Activated gamma-delta T cell (primary cell): ENCODE data around the gene ZNF320.
"Not testable (repeated sequence)": the region's sequence is repeated elsewhere in the genome, so short reads cannot be mapped to it uniquely, and the experiment has no call there.

Experiments used
- DNase-seq: peaks from one replicate; lab custom pipeline; 2025; lab: John Stamatoyannopoulos, UW
- total RNA-seq, 2 donors: gene quantifications; one replicate each; lab custom pipeline; 2026; lab: John Stamatoyannopoulos, UW

ZNF320 gene
- total RNA-seq = 45.8 to 63.8 reads per million in 2 donors

DNA sequence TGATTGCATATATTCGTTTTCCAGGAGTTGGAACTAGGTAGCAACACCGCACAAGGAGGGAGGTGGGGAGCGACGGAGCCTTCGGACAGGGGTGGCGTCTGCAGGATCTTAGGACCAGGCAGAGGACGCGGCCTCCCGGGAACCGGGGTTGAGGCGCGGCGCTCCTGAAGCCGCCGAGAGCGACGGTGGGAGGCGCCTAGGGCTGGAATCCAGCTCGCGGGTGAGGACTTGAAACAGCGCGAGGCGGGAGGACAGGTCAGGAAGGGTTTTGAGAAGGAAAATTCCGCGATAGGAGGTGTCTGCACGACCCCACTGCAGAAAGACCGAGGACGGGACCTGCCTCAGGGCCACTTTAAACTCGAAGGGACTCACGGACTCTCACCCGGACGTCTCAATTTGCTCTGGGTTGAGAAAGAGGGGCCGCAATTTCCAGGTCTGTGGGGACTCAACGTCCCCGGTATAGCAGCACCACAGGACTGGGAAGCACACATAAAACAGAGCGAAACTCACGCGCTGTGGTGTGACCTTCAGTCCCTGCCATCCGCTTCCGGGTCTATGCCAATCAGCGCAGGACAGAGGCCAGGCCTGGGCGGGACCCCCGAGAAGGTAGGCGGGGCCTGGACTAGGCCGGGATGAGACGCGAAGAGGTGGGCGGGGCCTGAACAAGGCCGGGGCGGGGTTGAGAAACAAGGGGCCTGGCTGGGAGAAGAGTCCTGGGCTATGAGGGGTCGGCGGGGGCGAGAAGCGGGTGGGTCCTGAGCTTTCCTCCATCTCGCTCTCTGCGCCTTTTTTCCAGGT is at the start of gene ZNF320:
Gene ZNF320, minus strand, starts transcription at position 498 of the 798 bp plus-strand sequence. CDS start 7,380 bp downstream, outside the sequence.
- peak; percentile 71 for DNase-seq

DNA sequence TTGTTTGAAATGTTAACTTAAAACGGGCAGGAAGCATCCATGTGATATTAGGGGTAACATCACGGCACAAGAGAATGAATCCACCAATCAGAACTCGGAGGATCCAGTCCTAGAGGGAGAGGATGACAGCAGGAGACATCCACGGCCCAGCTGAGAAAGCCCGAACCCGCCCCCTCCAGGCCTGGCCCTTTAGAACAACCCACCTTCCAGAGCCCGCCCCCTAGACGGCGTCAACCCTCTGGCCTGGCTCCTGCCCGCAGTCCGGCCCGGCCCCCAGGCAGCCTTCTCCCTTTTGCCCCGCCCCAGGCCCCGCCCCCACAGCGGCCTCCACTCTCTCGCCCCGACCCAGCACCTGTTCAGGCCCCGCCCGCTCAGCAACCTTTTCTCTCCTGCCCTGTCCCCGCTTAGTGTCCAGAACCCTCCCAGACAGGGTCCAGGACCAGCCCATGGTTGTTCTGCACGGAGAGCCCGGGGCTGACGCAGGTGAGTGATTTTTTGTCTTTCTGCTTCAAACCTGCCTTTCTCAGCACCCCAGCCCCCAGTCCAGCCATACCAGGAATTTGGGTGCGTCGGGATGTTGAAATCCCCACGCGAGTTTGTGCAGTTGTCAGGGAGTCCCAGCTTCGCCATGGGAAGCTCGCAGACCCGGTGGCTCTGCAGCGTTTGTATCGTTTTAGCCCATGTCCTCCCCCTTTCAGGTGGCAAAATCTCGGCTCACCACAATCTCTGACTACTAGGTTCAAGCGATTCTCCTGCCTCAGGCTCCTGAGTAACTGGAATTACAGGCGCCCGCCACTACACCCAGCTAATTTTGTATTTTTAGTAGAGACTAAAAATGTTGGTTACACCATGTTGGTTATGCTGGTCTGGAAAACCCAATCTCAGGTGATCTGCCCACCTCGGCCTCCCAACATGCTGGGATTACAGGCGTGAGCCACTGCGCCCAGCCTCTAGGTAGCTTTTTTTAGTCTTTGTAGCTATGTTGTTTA is 49.2 kb upstream of the ZNF320 start:
- no peak for DNase-seq

- no peak for DNase-seq
Measured at GRCh38 chr19:52945652-52946321, 48.4 kb upstream of the ZNF320 start.

GRCh38 chr19:52944703-52945493 is 47.5 kb upstream of the ZNF320 start:
- not testable (repeated sequence) for DNase-seq

GRCh38 chr19:52943884-52944643 is 46.6 kb upstream of the ZNF320 start:
- no peak for DNase-seq

- no peak for DNase-seq
Measured at GRCh38 chr19:52943134-52943883, 45.9 kb upstream of the ZNF320 start.

DNA sequence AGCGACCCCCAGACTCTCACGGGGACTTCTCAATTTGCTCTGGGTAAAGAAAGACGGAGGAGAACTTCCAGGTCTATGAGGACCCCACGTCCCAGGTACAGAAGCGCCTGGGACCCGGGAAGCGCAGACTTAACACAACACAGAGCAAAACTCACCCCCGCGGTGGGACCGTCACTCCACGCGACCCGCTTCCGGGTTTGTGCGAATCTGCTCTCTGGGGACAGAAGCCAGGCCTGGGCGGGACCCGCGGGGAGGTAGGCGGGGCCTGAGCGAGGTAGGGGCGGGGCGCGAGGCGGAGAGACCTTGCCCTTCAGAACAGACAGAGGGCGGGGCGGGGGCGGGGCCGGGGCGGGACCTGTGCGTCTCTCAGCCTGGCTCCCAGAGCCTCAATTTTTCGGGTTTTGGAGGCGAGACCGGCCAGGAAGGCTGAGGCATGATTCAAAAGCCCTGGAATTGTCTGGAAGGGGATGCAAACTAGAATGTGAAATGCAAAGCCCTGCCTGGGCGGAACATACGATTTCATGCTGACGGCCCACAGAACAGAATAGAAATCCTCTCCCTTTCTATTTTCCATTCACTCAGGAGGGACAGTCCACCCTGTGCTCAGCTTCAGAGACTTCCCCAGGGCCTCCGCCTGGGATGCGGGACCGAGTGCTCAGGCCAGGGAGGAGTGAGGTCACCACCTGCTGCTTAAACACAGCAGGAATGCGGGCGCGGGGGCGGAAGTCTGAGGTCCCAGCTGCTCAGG is 45.1 kb upstream of the ZNF320 start:
- peak; percentile 92 for DNase-seq

DNA sequence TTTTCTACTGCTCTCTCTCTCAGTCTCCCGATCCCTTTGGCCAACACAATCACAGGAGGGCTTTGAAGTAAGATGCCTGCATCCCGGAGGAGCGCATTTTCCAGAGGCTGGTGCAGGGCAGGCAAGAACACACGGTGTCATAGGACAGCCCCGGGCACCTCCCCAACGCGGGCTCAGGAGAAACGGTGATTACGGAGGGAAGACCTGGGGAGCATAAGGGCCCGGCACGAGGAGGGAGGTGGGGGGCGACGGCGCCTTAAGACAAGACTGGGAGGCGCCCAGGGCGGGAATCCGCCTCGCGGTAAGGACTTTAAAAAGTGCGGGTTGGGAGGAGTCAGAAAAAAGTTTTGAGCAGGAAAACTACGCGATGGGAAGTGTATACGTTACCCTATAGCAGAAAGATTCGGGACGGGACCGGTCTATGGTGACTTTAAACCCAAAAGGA is 44.5 kb upstream of the ZNF320 start:
- DNase-seq = no peak

GRCh38 chr19:52941523-52941922 is 44.1 kb upstream of the ZNF320 start:
- not testable (repeated sequence) for DNase-seq

GRCh38 chr19:52940905-52941304 is 43.5 kb upstream of the ZNF320 start:
- not testable (repeated sequence) for DNase-seq

DNA sequence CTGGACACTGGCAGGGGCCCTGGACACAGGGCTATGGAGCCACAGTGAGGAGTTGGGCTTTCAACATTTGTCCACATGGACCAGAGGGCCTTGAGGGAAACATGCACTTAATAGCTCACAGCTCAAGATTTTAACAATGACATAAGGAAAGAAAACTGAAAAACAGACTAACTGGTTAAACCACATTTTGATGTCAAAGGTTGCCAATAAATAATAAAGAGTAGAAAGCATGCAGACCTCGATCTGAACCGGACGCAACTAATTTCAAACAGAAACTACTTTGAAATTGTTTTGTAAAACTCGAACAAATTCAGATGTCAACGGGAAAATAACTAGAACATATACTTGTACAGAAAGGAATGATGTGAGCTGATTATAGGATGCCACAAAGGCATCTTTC is 41.3 kb upstream of the ZNF320 start:
- DNase-seq = no peak

DNA sequence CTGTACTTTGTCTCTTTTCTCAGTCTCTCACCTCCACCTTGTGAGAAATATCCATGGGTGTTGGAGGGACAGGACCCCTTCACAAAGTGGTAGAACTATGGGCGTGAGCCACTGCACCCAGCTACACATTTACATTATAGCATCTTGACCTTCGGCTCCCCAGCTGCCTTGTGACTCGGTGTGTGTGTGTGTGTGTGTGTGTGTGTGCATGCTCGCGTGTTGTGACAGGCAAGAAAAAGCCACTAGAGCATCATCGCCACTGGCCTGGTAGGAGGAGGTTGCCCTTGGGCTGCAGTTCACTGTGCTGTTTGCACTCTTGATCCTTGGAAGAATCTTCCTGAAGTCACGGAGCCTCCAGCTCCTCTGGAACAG is 39.5 kb upstream of the ZNF320 start:
- no peak for DNase-seq

DNA sequence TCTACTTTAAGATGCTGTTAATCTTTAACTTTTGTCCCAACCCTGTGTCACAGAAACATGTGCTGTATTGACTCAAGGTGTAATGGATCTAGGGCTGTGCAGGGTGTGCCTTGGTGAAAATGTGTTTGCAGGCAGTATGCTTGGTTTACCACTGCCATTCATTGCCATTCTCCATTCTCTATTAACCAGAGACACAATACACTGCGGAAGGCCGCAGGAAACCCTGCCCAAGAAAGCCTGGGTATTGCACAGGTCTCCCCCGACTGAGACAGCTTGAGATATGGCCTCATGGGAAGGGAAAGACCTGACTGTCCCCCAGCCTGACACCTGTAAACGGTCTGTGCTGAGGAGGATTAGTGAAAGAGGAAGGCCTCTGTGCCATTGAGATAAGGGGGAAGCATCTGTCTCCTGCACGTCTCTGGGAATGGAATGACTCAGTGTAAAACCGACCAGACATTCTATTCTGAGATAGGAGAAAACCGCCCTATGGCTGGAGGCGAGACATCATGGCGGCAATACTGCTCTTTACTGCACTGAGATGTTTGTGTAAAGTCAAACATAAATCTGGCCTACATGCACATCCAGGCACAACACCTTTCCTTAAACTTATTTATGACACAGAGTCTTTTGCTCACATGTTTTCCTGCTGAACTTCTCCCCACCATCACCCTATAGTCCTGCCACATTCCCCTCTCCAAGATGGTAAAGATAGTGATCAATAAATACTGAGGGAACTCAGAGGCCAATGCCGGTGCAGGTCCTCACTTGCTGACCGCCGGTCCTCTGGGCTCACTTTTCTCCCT is 38.9 kb upstream of the ZNF320 start:
- no peak for DNase-seq

DNA sequence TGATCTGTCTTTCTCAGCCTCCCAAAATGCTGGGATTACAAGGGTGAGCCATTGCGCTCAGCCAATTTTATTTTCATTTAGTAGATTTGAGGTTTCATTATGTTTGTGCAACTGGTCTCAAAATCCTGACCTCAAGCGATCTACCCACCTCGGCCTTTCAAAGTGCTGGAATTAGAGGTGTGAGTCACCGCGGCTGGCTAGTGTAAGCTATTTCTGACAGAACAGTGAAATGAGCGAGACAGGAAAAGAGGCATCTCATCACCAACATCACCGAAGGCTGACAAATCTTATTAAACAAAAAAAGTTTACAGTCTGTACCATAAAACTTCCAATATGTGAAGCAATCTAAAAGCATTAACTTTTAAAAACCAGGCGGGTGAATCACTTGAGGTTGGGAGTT is 38.0 kb upstream of the ZNF320 start:
- no peak for DNase-seq

DNA sequence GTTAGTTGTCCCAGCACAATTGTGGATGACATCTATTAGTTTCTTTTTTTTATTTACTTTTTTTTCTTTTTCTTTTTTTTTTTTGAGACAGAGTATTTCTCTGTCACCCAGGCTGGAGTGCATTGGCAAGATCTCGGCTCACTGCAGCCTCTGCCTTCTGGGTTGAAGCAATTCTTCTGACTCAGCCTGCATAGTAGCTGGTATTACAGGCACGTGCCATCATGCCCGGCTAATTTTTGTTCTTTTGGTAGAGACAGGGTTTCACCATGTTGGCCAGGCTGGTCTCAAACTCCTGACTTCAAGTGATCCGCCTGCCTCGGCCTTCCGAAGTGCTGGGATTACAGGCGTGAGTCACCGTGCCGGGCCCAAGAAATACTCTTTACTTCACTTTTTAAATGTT is 27.2 kb upstream of the ZNF320 start:
- DNase-seq = not testable (repeated sequence)

GRCh38 chr19:52923778-52924593 is 26.6 kb upstream of the ZNF320 start:
- no peak for DNase-seq
